Fibroblast of the aortic adventitia (primary cell): ENCODE data around the gene SLC25A48. TPM values are rescaled to one million over a fixed set of nuclear protein-coding genes. Genes with fewer than 3 reads are reported as not detected.
A peak's percentile ranks its signal among the peaks of the same experiment; 100 is the strongest.

ENCODE experiments used
- DNase-seq: peaks from one replicate; pipeline ENCODE4 v3.0.0-alpha.2; 2010; ENCODE audit warnings: low read depth
- H3K4me3 ChIP-seq: 2 replicates; pipeline ENCODE4 v1.5.1; 2011; ENCODE audit warnings: low read depth, mild to moderate bottlenecking, control low read depth, low read length, moderate library complexity
- CTCF ChIP-seq: IDR thresholded peaks from 2 replicates; pipeline ENCODE4 v1.5.1; 2011; ENCODE audit warnings: mild to moderate bottlenecking, low read length, control low read depth, inconsistent platforms; ENCODE audit not compliant: insufficient read depth
- total RNA-seq: library from RNA; depleted of rRNA; stranded (reverse); fragments of >200 nt; gene quantifications from 2 replicates; pipeline ENCODE4 v1.2.3, GENCODE V29; 2012; ENCODE audit warnings: low replicate concordance

The SLC25A48 gene
- total RNA-seq, 1 donor, result not detected

GRCh38 chr5:135878156-135878620, 43.7 kb downstream of the SLC25A48 start:
- DNase-seq, result no peak
- no peak overlapping the region for H3K4me3 ChIP-seq
- no peak for TF ChIP-seq CTCF

- no peak for DNase-seq
- no peak overlapping the region for H3K4me3 ChIP-seq
- no peak for TF ChIP-seq CTCF
Measured at GRCh38 chr5:135879591-135879990, 45.1 kb downstream of the SLC25A48 start.

GRCh38 chr5:135880278-135880677, 45.8 kb downstream of the SLC25A48 start:
- no peak for DNase-seq
- no peak overlapping the region for H3K4me3 ChIP-seq
- peak; percentile 11 for TF ChIP-seq CTCF

- no peak for TF ChIP-seq CTCF
- H3K4me3 ChIP-seq, result no peak overlapping the region
- DNase-seq, result no peak
Measured at GRCh38 chr5:135880801-135881200, 46.3 kb downstream of the SLC25A48 start.

- DNase-seq, result no peak
- TF ChIP-seq CTCF, result no peak
- H3K4me3 ChIP-seq, result no peak overlapping the region
Measured at GRCh38 chr5:135881244-135881643, 46.8 kb downstream of the SLC25A48 start.

- no peak for TF ChIP-seq CTCF
- no peak for DNase-seq
- no peak overlapping the region for H3K4me3 ChIP-seq
Measured at GRCh38 chr5:135881819-135882218, 47.4 kb downstream of the SLC25A48 start.

GRCh38 chr5:135883026-135883425, 48.6 kb downstream of the SLC25A48 start:
- no peak for TF ChIP-seq CTCF
- DNase-seq, result no peak

More at GRCh38 chr5:135883026-135883425, 48.6 kb downstream of the SLC25A48 start:
- no peak overlapping the region for H3K4me3 ChIP-seq
